OCI-M1 (cell line): ENCODE results near the gene PGGT1B.
A peak's percentile ranks its signal among the peaks of the same experiment; 100 is the strongest.
"Not testable (repeated sequence)": the region's sequence is repeated elsewhere in the genome, so short reads cannot be mapped to it uniquely, and the experiment has no call there.

ENCODE experiments used
- DNase-seq: peaks from one replicate; lab custom pipeline; 2025; lab: John Stamatoyannopoulos, UW

PGGT1B gene

GRCh38 chr5:115260248-115260647 is 2.4 kb downstream of the PGGT1B start:
- DNase-seq = no peak

- DNase-seq = no peak
Observed at GRCh38 chr5:115257981-115258380, 4.7 kb downstream of the PGGT1B start.

- DNase-seq = not testable (repeated sequence)
Observed at GRCh38 chr5:115249379-115249778, 13.3 kb downstream of the PGGT1B start.

- DNase-seq = peak; percentile 23
Observed at GRCh38 chr5:115246361-115246991, 16.2 kb downstream of the PGGT1B start.

GRCh38 chr5:115243412-115243811 is 19.3 kb downstream of the PGGT1B start:
- DNase-seq = no peak

GRCh38 chr5:115241881-115242642 is 20.6 kb downstream of the PGGT1B start:
- DNase-seq = no peak

GRCh38 chr5:115237066-115237465 is 25.6 kb downstream of the PGGT1B start:
- no peak for DNase-seq

- DNase-seq = no peak
Observed at GRCh38 chr5:115236599-115236998, 26.1 kb downstream of the PGGT1B start.

GRCh38 chr5:115231598-115231997 is 31.1 kb downstream of the PGGT1B start:
- DNase-seq = no peak

GRCh38 chr5:115229606-115230005 is 33.1 kb downstream of the PGGT1B start:
- no peak for DNase-seq

- no peak for DNase-seq
Observed at GRCh38 chr5:115227281-115227680, 35.4 kb downstream of the PGGT1B start.

- DNase-seq = no peak
Observed at GRCh38 chr5:115214541-115214940, 48.1 kb downstream of the PGGT1B start.

GRCh38 chr5:115209279-115209678 is 53.4 kb downstream of the PGGT1B start:
- DNase-seq = peak; percentile 78

- DNase-seq = no peak
Observed at GRCh38 chr5:115202952-115203351, 59.7 kb downstream of the PGGT1B start.

GRCh38 chr5:115196161-115196560 is 66.5 kb downstream of the PGGT1B start:
- no peak for DNase-seq

GRCh38 chr5:115194676-115195075 is 68.0 kb downstream of the PGGT1B start:
- no peak for DNase-seq

GRCh38 chr5:115193295-115193694 is 69.4 kb downstream of the PGGT1B start:
- DNase-seq = no peak

GRCh38 chr5:115192098-115192497 is 70.6 kb downstream of the PGGT1B start:
- DNase-seq = no peak

GRCh38 chr5:115191474-115192031 is 71.1 kb downstream of the PGGT1B start:
- no peak for DNase-seq

- no peak for DNase-seq
Observed at GRCh38 chr5:115190388-115190787, 72.3 kb downstream of the PGGT1B start.

- no peak for DNase-seq
Observed at GRCh38 chr5:115189866-115190265, 72.8 kb downstream of the PGGT1B start.

- no peak for DNase-seq
Observed at GRCh38 chr5:115186794-115187193, 75.9 kb downstream of the PGGT1B start.

- DNase-seq = peak; percentile 0
Observed at GRCh38 chr5:115184770-115185169, 77.9 kb downstream of the PGGT1B start.
